ENCODE data around the gene CRMP1. TPM values are rescaled to one million over a fixed set of nuclear protein-coding genes. Genes with fewer than 3 reads are reported as not detected.

CRMP1 gene
- total RNA-seq, 1 experiment from 2014 or later: not detected

- H3K27ac Mint-ChIP-seq (ENCODE audit: low read depth, unreplicated experiment): no peak overlapping the region
- no peaks in the 10 kb centered on the region for H3K4me1 Mint-ChIP-seq (ENCODE audit: insufficient read depth, unreplicated experiment)
- H3K36me3 Mint-ChIP-seq (ENCODE audit: insufficient read depth, unreplicated experiment): peaks cover 67% of the 10 kb centered on the region
- H3K27me3 Mint-ChIP-seq (ENCODE audit: insufficient read depth, unreplicated experiment): no peaks in the 10 kb centered on the region
- BruUV-seq (replicated peaks): no TSS peak
- no peak for DNase-seq (ENCODE audit: unreplicated experiment)
- no peak for TF ChIP-seq CTCF (IDR thresholded peaks at IDR 0.05; ENCODE audit: unreplicated experiment)
- H3K4me3 Mint-ChIP-seq (ENCODE audit: unreplicated experiment): no peak overlapping the region
- CTCF ChIA-PET: no interaction called here
- intact Hi-C loops (cut with micrococcal nuclease): no loop called here
- POLR2A ChIA-PET: no interaction called here
- H3K9me3 Mint-ChIP-seq (ENCODE audit: unreplicated experiment): no peaks in the 10 kb centered on the region
Observed at GRCh38 chr4:5805270-5805669, 87.6 kb downstream of the CRMP1 start.

GRCh38 chr4:5804656-5805055 is 88.2 kb downstream of the CRMP1 start:
- H3K4me3 Mint-ChIP-seq (ENCODE audit: unreplicated experiment): no peak overlapping the region
- no TSS peak for BruUV-seq (replicated peaks)
- intact Hi-C loops (cut with micrococcal nuclease): no loop called here
- TF ChIP-seq CTCF (IDR thresholded peaks at IDR 0.05; ENCODE audit: unreplicated experiment): no peak
- peaks cover 63% of the 10 kb centered on the region for H3K36me3 Mint-ChIP-seq (ENCODE audit: insufficient read depth, unreplicated experiment)
- H3K27ac Mint-ChIP-seq (ENCODE audit: low read depth, unreplicated experiment): no peak overlapping the region
- no peak for DNase-seq (ENCODE audit: unreplicated experiment)
- POLR2A ChIA-PET: interaction anchor here (1.0 kb wide), 1 partner anchor 8 kb away, joined by 3 read pairs; no protein-coding TSS in a partner anchor
- H3K27me3 Mint-ChIP-seq (ENCODE audit: insufficient read depth, unreplicated experiment): no peaks in the 10 kb centered on the region
- CTCF ChIA-PET: interaction anchor here (1.2 to 2.7 kb wide), 2 partner anchors 8 to 14 kb away, joined by 4 to 24 read pairs; no protein-coding TSS in a partner anchor
- H3K4me1 Mint-ChIP-seq (ENCODE audit: insufficient read depth, unreplicated experiment): no peaks in the 10 kb centered on the region
- H3K9me3 Mint-ChIP-seq (ENCODE audit: unreplicated experiment): no peaks in the 10 kb centered on the region

- no peak for DNase-seq (ENCODE audit: unreplicated experiment)
- Mint-ChIP-seq H3K4me3 (ENCODE audit: unreplicated experiment) (no peak overlapping the region), H3K4me1 (ENCODE audit: insufficient read depth, unreplicated experiment) (no peaks in the 10 kb centered on the region), H3K27me3 (ENCODE audit: insufficient read depth, unreplicated experiment) (no peaks in the 10 kb centered on the region), H3K27ac (ENCODE audit: low read depth, unreplicated experiment) (no peak overlapping the region), H3K9me3 (ENCODE audit: unreplicated experiment) (no peaks in the 10 kb centered on the region), H3K36me3 (ENCODE audit: insufficient read depth, unreplicated experiment) (peaks cover 57% of the 10 kb centered on the region)
- BruUV-seq (replicated peaks): no TSS peak
- no peak for TF ChIP-seq CTCF (IDR thresholded peaks at IDR 0.05; ENCODE audit: unreplicated experiment)
- ChIA-PET POLR2A (interaction anchor here (0.6 kb wide), 1 partner anchor 23 kb away, joined by 3 read pairs; no protein-coding TSS in a partner anchor), CTCF (interaction anchor here (0.5 to 2.7 kb wide), 2 partner anchors 10 to 12 kb away, joined by 4 to 24 read pairs; no protein-coding TSS in a partner anchor)
- intact Hi-C loops (cut with micrococcal nuclease): no loop called here
Observed at GRCh38 chr4:5802565-5802964, 90.3 kb downstream of the CRMP1 start.

- POLR2A ChIA-PET: no interaction called here
- H3K4me3 Mint-ChIP-seq (ENCODE audit: unreplicated experiment): no peak overlapping the region
- H3K9me3 Mint-ChIP-seq (ENCODE audit: unreplicated experiment): no peaks in the 10 kb centered on the region
- no TSS peak for BruUV-seq (replicated peaks)
- CTCF ChIA-PET: interaction anchor here (2.7 kb wide), 1 partner anchor 11 kb away, joined by 24 read pairs; no protein-coding TSS in a partner anchor
- no peak overlapping the region for H3K27ac Mint-ChIP-seq (ENCODE audit: low read depth, unreplicated experiment)
- TF ChIP-seq CTCF (IDR thresholded peaks at IDR 0.05; ENCODE audit: unreplicated experiment): no peak
- intact Hi-C loops (cut with micrococcal nuclease): no loop called here
- peaks cover 52% of the 10 kb centered on the region for H3K36me3 Mint-ChIP-seq (ENCODE audit: insufficient read depth, unreplicated experiment)
- DNase-seq (ENCODE audit: unreplicated experiment): no peak
- H3K27me3 Mint-ChIP-seq (ENCODE audit: insufficient read depth, unreplicated experiment): no peaks in the 10 kb centered on the region
- no peaks in the 10 kb centered on the region for H3K4me1 Mint-ChIP-seq (ENCODE audit: insufficient read depth, unreplicated experiment)
Observed at GRCh38 chr4:5801696-5802095, 91.2 kb downstream of the CRMP1 start.

Measured in MCF 10A (cell line).